ENCODE results near the gene CDH15.
A peak's percentile ranks its signal among the peaks of the same experiment; 100 is the strongest.
"Not testable (repeated sequence)": the region's sequence is repeated elsewhere in the genome, so short reads cannot be mapped to it uniquely, and the experiment has no call there.

The CDH15 gene

GRCh38 chr16:89188471-89189357 lies 17.2 kb downstream of the CDH15 start:
- DNase-seq: not testable (repeated sequence)

GRCh38 chr16:89189358-89190025 lies 17.9 kb downstream of the CDH15 start:
- DNase-seq: no peak

- DNase-seq: no peak
Measured at GRCh38 chr16:89190150-89190958, 18.8 kb downstream of the CDH15 start.

GRCh38 chr16:89191033-89191900 lies 19.7 kb downstream of the CDH15 start:
- DNase-seq: no peak

- DNase-seq: no peak
Measured at GRCh38 chr16:89191901-89192185, 20.3 kb downstream of the CDH15 start.

GRCh38 chr16:89192186-89192955 lies 20.8 kb downstream of the CDH15 start:
- peak; percentile 66 for DNase-seq

GRCh38 chr16:89192956-89193575 lies 21.5 kb downstream of the CDH15 start:
- peak; percentile 65 for DNase-seq

GRCh38 chr16:89193576-89194293 lies 22.2 kb downstream of the CDH15 start:
- no peak for DNase-seq

GRCh38 chr16:89194340-89195311 lies 23.1 kb downstream of the CDH15 start:
- DNase-seq: no peak

- DNase-seq: no peak
Measured at GRCh38 chr16:89195521-89196171, 24.1 kb downstream of the CDH15 start.

GRCh38 chr16:89197033-89197632 lies 25.6 kb downstream of the CDH15 start:
- DNase-seq: no peak

- DNase-seq: no peak
Measured at GRCh38 chr16:89197633-89198416, 26.3 kb downstream of the CDH15 start.

GRCh38 chr16:89198417-89199240 lies 27.1 kb downstream of the CDH15 start:
- DNase-seq: no peak

GRCh38 chr16:89199241-89200123 lies 27.9 kb downstream of the CDH15 start:
- DNase-seq: no peak

GRCh38 chr16:89200124-89200849 lies 28.7 kb downstream of the CDH15 start, which contains the start of gene SLC22A31:
Gene SLC22A31 (minus strand): TSS chr16:89200537. CDS start chr16:89200501, 36 bp downstream.
- DNase-seq: no peak
